SW 1271 (cell line): ENCODE measurements around the gene MACROD2.
"Not testable (repeated sequence)": the region's sequence is repeated elsewhere in the genome, so short reads cannot be mapped to it uniquely, and the experiment has no call there.

Experiments
- DNase-seq, 2 experiments: peaks; one replicate each; lab custom pipeline; 2025; lab: John Stamatoyannopoulos, UW

MACROD2 gene

GRCh38 chr20:14955399-14955798 is 960.1 kb downstream of the MACROD2 start:
- no peak for DNase-seq

GRCh38 chr20:14956026-14956425 is 960.7 kb downstream of the MACROD2 start:
- no peak for DNase-seq

GRCh38 chr20:14956538-14956937 is 961.2 kb downstream of the MACROD2 start:
- DNase-seq: no peak

GRCh38 chr20:14957402-14957801 is 962.1 kb downstream of the MACROD2 start:
- DNase-seq: no peak

- no peak for DNase-seq
Observed at GRCh38 chr20:14958626-14959025, 963.3 kb downstream of the MACROD2 start.

- DNase-seq: no peak
Observed at GRCh38 chr20:14959506-14960475, 964.5 kb downstream of the MACROD2 start.

GRCh38 chr20:14960831-14961230 is 965.5 kb downstream of the MACROD2 start:
- DNase-seq: no peak

- DNase-seq: no peak
Observed at GRCh38 chr20:14963262-14963663, 967.9 kb downstream of the MACROD2 start.

GRCh38 chr20:14966203-14966602 is 970.9 kb downstream of the MACROD2 start:
- DNase-seq: no peak

- DNase-seq: no peak
Observed at GRCh38 chr20:14966808-14967207, 971.5 kb downstream of the MACROD2 start.

- no peak for DNase-seq
Observed at GRCh38 chr20:14972256-14972655, 976.9 kb downstream of the MACROD2 start.

- DNase-seq: no peak
Observed at GRCh38 chr20:14972690-14973089, 977.4 kb downstream of the MACROD2 start.

GRCh38 chr20:14979453-14979986 is 984.2 kb downstream of the MACROD2 start:
- no peak for DNase-seq

GRCh38 chr20:14981486-14981885 is 986.2 kb downstream of the MACROD2 start:
- DNase-seq: not testable (repeated sequence)

GRCh38 chr20:14982324-14982723 is 987.0 kb downstream of the MACROD2 start:
- DNase-seq: not testable (repeated sequence)

GRCh38 chr20:14984305-14984704 is 989.0 kb downstream of the MACROD2 start:
- DNase-seq: no peak

- no peak for DNase-seq
Observed at GRCh38 chr20:14984768-14985622, 989.7 kb downstream of the MACROD2 start.

GRCh38 chr20:14986026-14986655 is 990.8 kb downstream of the MACROD2 start:
- no peak for DNase-seq

GRCh38 chr20:14986656-14987055 is 991.3 kb downstream of the MACROD2 start:
- no peak for DNase-seq

- no peak for DNase-seq
Observed at GRCh38 chr20:14989535-14990290, 994.4 kb downstream of the MACROD2 start.

GRCh38 chr20:14991023-14991422 is 995.7 kb downstream of the MACROD2 start:
- no peak for DNase-seq
